Breast epithelium (tissue), 4 donors: ENCODE measurements around the gene SLC44A4. TPM values are rescaled to one million over a fixed set of nuclear protein-coding genes. Genes with fewer than 3 reads are reported as not detected.
"Not testable (repeated sequence)": the region's sequence is repeated elsewhere in the genome, so short reads cannot be mapped to it uniquely, and the experiment has no call there.

Experiments used
- DNase-seq, 2 donors: peaks; one replicate each; pipeline ENCODE4 v3.0.0-alpha.2; 2019; ENCODE audit warnings: low spot score in 2 of 2
- H3K27ac ChIP-seq, 2 donors: fragments of 200-600 bp; sonication (generic) in 1 of 2; one replicate each; pipeline ENCODE4 v1.5.1; 2016 to 2019; ENCODE audit warnings: mild to moderate bottlenecking in 1 of 2
- H3K27me3 ChIP-seq, 2 donors: fragments of 200-600 bp; sonication (generic) in 1 of 2; one replicate each; pipeline versions ENCODE4 v1.5.1 to v1.6.0; 2017 to 2019; ENCODE audit warnings: control low read depth in 1 of 2, mild to moderate bottlenecking in 1 of 2
- H3K36me3 ChIP-seq: fragments of 200-600 bp; one replicate; pipeline ENCODE4 v1.5.1; 2019
- H3K4me1 ChIP-seq, 2 donors: fragments of 200-600 bp; sonication (generic); one replicate each; pipeline ENCODE4 v1.5.1; 2016 to 2019; ENCODE audit warnings: control low read depth in 1 of 2
- H3K4me3 ChIP-seq, 3 donors: fragments of 200-600 bp; sonication (generic); 1 replicate in 2 of 3; 2 replicates in 1 of 3; pipeline ENCODE4 v1.5.1; 2016 to 2019; ENCODE audit warnings: mild to moderate bottlenecking in 3 of 3, moderate library complexity in 2 of 3
- H3K9me3 ChIP-seq, 2 donors: fragments of 200-600 bp; sonication (generic) in 1 of 2; one replicate each; pipeline ENCODE4 v1.5.1; 2016 to 2019; ENCODE audit warnings: control low read depth in 1 of 2
- POLR2A ChIP-seq: fragments of 450-650 bp; IDR thresholded peaks from one replicate; pipeline ENCODE4 v1.6.1; 2016; ENCODE audit warnings: antibody characterized with exemption, mild to moderate bottlenecking, moderate library complexity
- POLR2AphosphoS5 ChIP-seq, 3 donors: sonication (generic); formaldehyde crosslinking; IDR thresholded peaks; one replicate each; pipeline ENCODE4 v1.6.1; 2017; ENCODE audit warnings: antibody characterized with exemption in 3 of 3
- intact Hi-C: fragments of 100-400 bp; cut with DNase I; formaldehyde crosslinking; loops from one replicate; pipeline ENCODE4 v1.15.1; 2023; ENCODE audit warnings: low total_unique reads
- total RNA-seq, 3 donors: library from RNA; depleted of rRNA; stranded (reverse); fragments of >200 nt; gene quantifications; one replicate each; pipeline ENCODE4 v1.1.0, GENCODE V29; 2016
- TF ChIP-seq, protein P1 (sequence below), 3 donors: fragments of 450-650 bp; IDR thresholded peaks; one replicate each; pipeline ENCODE4 v1.5.1; 2016 to 2017; ENCODE audit warnings: antibody characterized with exemption in 3 of 3, mild to moderate bottlenecking in 3 of 3, moderate library complexity in 3 of 3

SLC44A4 gene
- total RNA-seq, 3 donors from 2014 or later: 0.32 to 35.4 (median 10.5) TPM

DNA sequence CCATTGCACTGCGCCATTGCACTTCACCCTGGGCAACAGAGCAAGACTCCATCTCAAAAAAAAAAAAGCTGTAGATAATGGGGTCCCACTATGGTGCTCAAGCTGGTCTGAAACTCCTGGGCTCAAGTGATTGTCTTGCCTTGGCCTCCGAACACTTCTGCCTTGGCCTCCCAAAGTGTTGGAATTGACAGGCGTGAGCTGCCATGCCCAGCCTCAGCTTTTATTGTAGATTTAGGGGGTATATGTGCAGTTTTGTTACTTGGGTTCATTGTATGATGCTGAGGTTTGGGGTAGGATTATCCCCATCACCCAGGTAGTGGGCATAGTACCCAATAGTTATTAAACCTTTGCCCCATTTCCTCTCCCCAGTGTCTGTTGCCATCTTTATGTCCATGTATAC is 39.8 kb downstream of the SLC44A4 start:
- intact Hi-C loops: loop anchor here (5.0 to 10.0 kb wide), 2 partner anchors 157 to 184 kb away; partner anchors contain the start of genes APOM, BAG6 and LY6G5C

DNA sequence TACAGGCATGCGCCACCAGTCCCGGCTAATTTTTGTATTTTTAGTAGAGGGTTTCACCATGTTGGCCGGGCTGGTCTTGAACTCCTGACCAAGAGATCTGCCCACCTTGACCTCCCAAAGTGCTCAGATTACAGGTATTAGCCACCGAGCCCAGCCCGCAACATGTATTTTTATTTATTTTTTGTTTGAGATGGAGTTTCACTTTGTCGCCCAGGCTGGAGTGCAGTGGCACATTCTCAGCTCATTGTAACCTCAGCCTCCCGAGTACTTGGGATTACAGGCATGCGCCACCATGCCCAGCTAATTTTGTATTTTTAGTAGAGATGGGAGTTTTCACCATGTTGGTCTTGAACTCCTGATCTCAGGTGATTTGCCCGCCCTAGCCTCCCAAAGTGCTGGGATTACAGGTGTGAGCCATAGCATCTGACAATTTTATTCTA is 40.7 kb downstream of the SLC44A4 start:
- H3K27me3 ChIP-seq, H3K9me3 ChIP-seq, DNase-seq, H3K36me3 ChIP-seq: not testable (repeated sequence)
- intact Hi-C loops: loop anchor here (5.0 to 10.0 kb wide), 2 partner anchors 156 to 183 kb away; partner anchors contain the start of genes APOM, BAG6 and LY6G5C
- Histone ChIP-seq H3K4me3 (peak overlapping the region in 1 of 3 donors; percentile 78), H3K27ac (peak overlapping the region in 1 of 2 donors; percentile 74), H3K4me1 (peaks cover 3 to 19% of the 10 kb centered on the region in 2 donors)

More for the DNA sequence above, 39.8 kb downstream of the SLC44A4 start:
- no peaks in the 10 kb centered on the region for H3K36me3 ChIP-seq
- H3K4me1 ChIP-seq: peaks cover 1 to 19% of the 10 kb centered on the region in 2 donors
- H3K4me3 ChIP-seq: no peak overlapping the region
- no peak overlapping the region for H3K27ac ChIP-seq
- H3K9me3 ChIP-seq: no peaks in the 10 kb centered on the region
- no peaks in the 10 kb centered on the region for H3K27me3 ChIP-seq
- TF ChIP-seq POLR2A (no peak), POLR2AphosphoS5 (IDR thresholded peaks at IDR 0.05) (no peak)
- TF ChIP-seq, protein P1, sequence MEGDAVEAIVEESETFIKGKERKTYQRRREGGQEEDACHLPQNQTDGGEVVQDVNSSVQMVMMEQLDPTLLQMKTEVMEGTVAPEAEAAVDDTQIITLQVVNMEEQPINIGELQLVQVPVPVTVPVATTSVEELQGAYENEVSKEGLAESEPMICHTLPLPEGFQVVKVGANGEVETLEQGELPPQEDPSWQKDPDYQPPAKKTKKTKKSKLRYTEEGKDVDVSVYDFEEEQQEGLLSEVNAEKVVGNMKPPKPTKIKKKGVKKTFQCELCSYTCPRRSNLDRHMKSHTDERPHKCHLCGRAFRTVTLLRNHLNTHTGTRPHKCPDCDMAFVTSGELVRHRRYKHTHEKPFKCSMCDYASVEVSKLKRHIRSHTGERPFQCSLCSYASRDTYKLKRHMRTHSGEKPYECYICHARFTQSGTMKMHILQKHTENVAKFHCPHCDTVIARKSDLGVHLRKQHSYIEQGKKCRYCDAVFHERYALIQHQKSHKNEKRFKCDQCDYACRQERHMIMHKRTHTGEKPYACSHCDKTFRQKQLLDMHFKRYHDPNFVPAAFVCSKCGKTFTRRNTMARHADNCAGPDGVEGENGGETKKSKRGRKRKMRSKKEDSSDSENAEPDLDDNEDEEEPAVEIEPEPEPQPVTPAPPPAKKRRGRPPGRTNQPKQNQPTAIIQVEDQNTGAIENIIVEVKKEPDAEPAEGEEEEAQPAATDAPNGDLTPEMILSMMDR (IDR thresholded peaks at IDR 0.05): no peak
- DNase-seq: no peak

DNA sequence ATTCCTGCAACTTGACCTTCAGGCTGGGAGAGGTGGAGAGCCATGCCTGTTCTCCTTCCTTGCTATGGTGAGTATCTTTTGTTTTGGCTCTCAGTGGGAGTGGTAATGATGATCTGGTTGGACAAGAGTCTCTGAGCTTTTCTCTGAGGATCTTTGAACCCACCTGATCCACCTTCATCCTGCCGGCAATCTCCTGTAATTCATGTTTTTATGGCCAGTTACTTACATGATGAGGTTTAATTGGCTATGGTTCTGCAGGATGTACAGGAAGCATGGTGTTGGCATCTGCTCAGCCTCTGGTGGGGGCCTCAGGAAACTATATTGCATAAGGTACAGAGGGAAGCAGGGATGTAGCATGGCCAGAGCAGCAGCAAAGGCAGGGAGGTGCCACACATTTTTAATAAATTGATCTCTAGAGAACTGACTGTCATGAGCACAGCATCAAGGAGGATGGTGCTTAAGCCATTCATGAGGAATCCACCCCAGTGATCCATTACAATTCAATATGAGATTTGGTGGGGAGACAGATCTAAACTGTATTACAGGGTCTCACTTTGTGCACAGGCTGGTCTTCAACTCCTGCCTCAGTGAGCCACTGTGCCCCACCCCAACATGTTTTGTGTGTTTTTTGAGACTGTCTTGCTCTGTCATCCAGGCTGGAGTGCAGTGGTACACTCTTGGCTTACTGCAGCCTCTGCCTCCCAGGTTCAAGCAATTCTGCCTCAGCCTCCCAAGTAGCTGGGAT is 41.3 kb downstream of the SLC44A4 start:
- Histone ChIP-seq H3K27ac (peak overlapping the region; percentile 65 to 74), H3K4me1 (peaks cover 3 to 19% of the 10 kb centered on the region in 2 donors), H3K36me3 (no peaks in the 10 kb centered on the region), H3K27me3 (no peaks in the 10 kb centered on the region), H3K9me3 (no peaks in the 10 kb centered on the region), H3K4me3 (peak overlapping the region in 2 of 3 donors; percentile 78 to 90)
- DNase-seq: no peak
- TF ChIP-seq POLR2A (no peak), POLR2AphosphoS5 (IDR thresholded peaks at IDR 0.05) (no peak)
- TF ChIP-seq, protein P1 (IDR thresholded peaks at IDR 0.05): no peak
- intact Hi-C loops: loop anchor here (5.0 to 10.0 kb wide), 2 partner anchors 155 to 183 kb away; partner anchors contain the start of genes APOM, BAG6 and LY6G5C

DNA sequence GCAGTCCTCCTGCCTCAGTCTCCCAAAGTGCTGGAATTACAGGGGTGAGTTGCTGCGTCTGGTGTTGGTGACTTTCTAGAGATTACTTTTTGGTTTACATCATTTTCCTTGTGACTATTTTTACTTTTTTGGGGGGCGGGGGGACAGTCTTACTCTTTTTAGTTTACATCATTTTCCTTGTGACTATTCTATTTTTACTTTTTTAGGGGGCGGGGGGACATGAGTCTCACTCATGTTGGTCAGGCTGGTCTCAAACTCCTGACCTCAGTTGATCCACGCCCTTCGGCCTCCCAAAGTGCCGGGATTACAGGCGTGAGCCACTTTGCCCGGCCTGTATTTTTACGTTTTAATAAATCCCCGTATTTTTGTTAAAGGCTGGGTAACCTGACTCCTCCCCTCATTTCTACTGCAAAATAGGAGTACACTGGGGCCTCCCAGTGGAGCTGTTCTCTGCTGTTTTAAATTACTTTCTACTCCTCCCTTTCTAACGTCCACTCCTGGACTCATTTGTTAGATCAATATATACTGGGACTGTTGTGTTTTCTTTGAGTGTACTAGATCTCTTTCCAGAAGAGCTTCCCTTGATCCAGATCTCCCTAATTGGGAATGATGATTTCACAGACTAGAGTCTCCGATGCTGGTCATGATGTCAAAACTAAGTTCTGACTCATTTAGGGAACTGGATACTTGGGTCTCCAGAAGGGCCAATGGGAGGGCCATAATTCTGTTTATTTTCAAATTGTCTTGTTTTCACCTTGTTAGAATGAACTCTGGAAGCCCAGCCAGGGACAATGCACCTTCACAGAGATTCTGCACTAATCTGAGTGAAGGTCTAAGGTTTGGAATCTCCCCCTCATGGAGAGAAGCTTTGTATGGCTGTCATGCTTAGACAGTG is 42.1 kb downstream of the SLC44A4 start:
- TF ChIP-seq, protein P1 (IDR thresholded peaks at IDR 0.05): no peak
- no peak for TF ChIP-seq POLR2A
- no peak for TF ChIP-seq POLR2AphosphoS5 (IDR thresholded peaks at IDR 0.05)
- Histone ChIP-seq H3K4me1 (peaks cover 3 to 19% of the 10 kb centered on the region in 2 donors), H3K27ac (peak overlapping the region; percentile 65 to 74), H3K36me3 (no peaks in the 10 kb centered on the region), H3K27me3 (no peaks in the 10 kb centered on the region), H3K4me3 (peak overlapping the region; percentile 78 to 94 (median 90)), H3K9me3 (no peaks in the 10 kb centered on the region)
- DNase-seq: no peak
- intact Hi-C loops: loop anchor here (5.0 to 10.0 kb wide), 2 partner anchors 154 to 182 kb away; partner anchors contain the start of genes APOM, BAG6 and LY6G5C

DNA sequence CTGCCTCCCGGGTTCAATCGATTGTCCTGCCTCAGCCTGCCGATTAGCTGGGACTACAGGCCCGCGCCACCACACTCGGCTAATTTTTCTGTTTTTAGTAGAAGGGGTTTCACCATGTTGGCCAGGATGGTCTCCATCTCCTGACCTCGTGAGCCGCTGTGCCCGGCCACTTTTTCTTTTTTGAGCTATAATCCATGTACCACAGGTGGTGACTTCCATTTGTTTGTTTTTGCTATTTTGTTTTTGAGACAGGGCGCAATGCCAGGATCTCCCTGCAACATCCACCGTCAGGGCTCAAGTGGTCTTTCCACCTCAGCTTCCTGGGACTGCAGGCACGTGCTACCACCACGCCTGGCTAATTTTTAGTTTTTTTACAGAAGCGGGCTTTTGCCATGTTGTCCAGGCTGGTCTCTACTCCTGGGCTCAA is 42.7 kb downstream of the SLC44A4 start:
- TF ChIP-seq POLR2A (no peak), POLR2AphosphoS5 (IDR thresholded peaks at IDR 0.05) (no peak)
- TF ChIP-seq, protein P1 (IDR thresholded peaks at IDR 0.05): no peak
- Histone ChIP-seq H3K27ac (peak overlapping the region; percentile 65 to 74), H3K4me3 (peak overlapping the region; percentile 78 to 94 (median 90)), H3K4me1 (peaks cover 7 to 19% of the 10 kb centered on the region in 2 donors), H3K9me3 (no peaks in the 10 kb centered on the region), H3K27me3 (no peaks in the 10 kb centered on the region), H3K36me3 (no peaks in the 10 kb centered on the region)
- intact Hi-C loops: loop anchor here (5.0 to 10.0 kb wide), 2 partner anchors 154 to 181 kb away; partner anchors contain the start of genes APOM, BAG6 and LY6G5C
- DNase-seq: no peak
